Kidney capillary endothelial cell (primary cell): ENCODE measurements around the gene MAN1C1.

ENCODE experiments used
- DNase-seq: peaks from one replicate; pipeline ENCODE4 v3.0.0-alpha.2; 2018; ENCODE audit warnings: low spot score

Gene MAN1C1

GRCh38 chr1:25804244-25804963, 187.8 kb downstream of the MAN1C1 start:
- DNase-seq: no peak

- DNase-seq: no peak
These were observed 188.6 kb downstream of the MAN1C1 start for GRCh38 chr1:25804964-25805862.

- DNase-seq: no peak
These were observed 189.3 kb downstream of the MAN1C1 start for GRCh38 chr1:25805863-25806225.

GRCh38 chr1:25806418-25806817, 189.8 kb downstream of the MAN1C1 start:
- no peak for DNase-seq

GRCh38 chr1:25807480-25808390, 191.1 kb downstream of the MAN1C1 start:
- DNase-seq: no peak

- no peak for DNase-seq
These were observed 192.1 kb downstream of the MAN1C1 start for GRCh38 chr1:25808481-25809244.

- DNase-seq: no peak
These were observed 192.8 kb downstream of the MAN1C1 start for GRCh38 chr1:25809283-25809926.

GRCh38 chr1:25809929-25810328, 193.3 kb downstream of the MAN1C1 start:
- DNase-seq: no peak

- peak; percentile 56 for DNase-seq
These were observed 194.0 kb downstream of the MAN1C1 start for GRCh38 chr1:25810341-25811299.

GRCh38 chr1:25811384-25812082, 194.9 kb downstream of the MAN1C1 start:
- DNase-seq: no peak

GRCh38 chr1:25813071-25813733, 196.6 kb downstream of the MAN1C1 start:
- DNase-seq: no peak

GRCh38 chr1:25813734-25814471, 197.3 kb downstream of the MAN1C1 start:
- no peak for DNase-seq

GRCh38 chr1:25814549-25815087, 198.0 kb downstream of the MAN1C1 start:
- no peak for DNase-seq

- DNase-seq: no peak
These were observed 198.9 kb downstream of the MAN1C1 start for GRCh38 chr1:25815208-25816111.

GRCh38 chr1:25816112-25816718, 199.6 kb downstream of the MAN1C1 start:
- DNase-seq: no peak
